H1 (cell line): ENCODE measurements around the gene EFCAB13. TPM values are rescaled to one million over a fixed set of nuclear protein-coding genes. Genes with fewer than 3 reads are reported as not detected.

ENCODE experiments used
- CTCF ChIA-PET: fragments of 300-600 bp; sonication (Branson Sonifier 250); formaldehyde crosslinking; loops from one replicate; lab custom pipeline; 2021; ENCODE audit not compliant: partially characterized antibody; lab: Charles Lee
- POLR2A ChIA-PET: fragments of 300-600 bp; sonication (Branson Sonifier 250); formaldehyde crosslinking; loops from one replicate; lab custom pipeline; 2021; ENCODE audit warnings: inconsistent platforms; ENCODE audit not compliant: partially characterized antibody; lab: Charles Lee
- DNase-seq, 2 experiments: peaks; one replicate each; pipeline versions ENCODE4 v3.0.0 to v3.0.0-alpha.2; 2010 to 2022; ENCODE audit warnings: low spot score in 2 of 2, low read depth in 1 of 2, mixed read lengths in 1 of 2
- FAIRE-seq: peaks from 2 replicates; lab custom pipeline; 2011; peaks lifted over from hg19 to GRCh38; lab: Jason Lieb, UNC
- H2AFZ ChIP-seq: 2 replicates; pipeline ENCODE4 v1.8.1; 2012; ENCODE audit warnings: low read length, inconsistent platforms
- H2AK5ac ChIP-seq: 2 replicates; pipeline ENCODE4 v1.6.1; 2013; ENCODE audit warnings: low read depth, low read length
- H2BK120ac ChIP-seq: replicated peaks from 2 replicates; pipeline ENCODE3; 2013; ENCODE audit warnings: low read depth, low read length, inconsistent platforms
- H2BK12ac ChIP-seq: 2 replicates; pipeline ENCODE4 v1.6.1; 2013; ENCODE audit warnings: low read depth, low read length
- H2BK15ac ChIP-seq: 2 replicates; pipeline ENCODE4 v1.6.1; 2013; ENCODE audit warnings: low read length
- H2BK20ac ChIP-seq: 2 replicates; pipeline ENCODE4 v1.6.1; 2013; ENCODE audit warnings: low read length
- H2BK5ac ChIP-seq: 2 replicates; pipeline ENCODE4 v1.6.1; 2013; ENCODE audit warnings: low read depth, low read length
- H3K14ac ChIP-seq: 2 replicates; pipeline ENCODE4 v1.6.1; 2013; ENCODE audit warnings: inconsistent platforms; ENCODE audit not compliant: insufficient read length
- H3K18ac ChIP-seq: 2 replicates; pipeline ENCODE4 v1.6.1; 2013; ENCODE audit warnings: low read length; ENCODE audit errors: extremely low read depth
- H3K23ac ChIP-seq: 2 replicates; pipeline ENCODE4 v1.6.1; 2013; ENCODE audit warnings: inconsistent platforms; ENCODE audit not compliant: insufficient read length
- H3K23me2 ChIP-seq: 2 replicates; pipeline ENCODE4 v1.6.1; 2013; ENCODE audit warnings: low read depth, low read length
- H3K27ac ChIP-seq: 2 replicates; pipeline ENCODE4 v1.6.1; 2011; ENCODE audit warnings: low read depth, low read length, inconsistent platforms
- H3K27me3 ChIP-seq, 4 experiments: replicated peaks in 1 of 4; 1 replicate in 1 of 4; 2 replicates in 3 of 4; pipeline versions ENCODE4 v1.6.1 to v1.8.1; 2011 to 2013; ENCODE audit warnings: low read length in 3 of 4, mild to moderate bottlenecking in 3 of 4, inconsistent platforms in 2 of 4, mixed read lengths in 2 of 4, moderate library complexity in 1 of 4; ENCODE audit not compliant: control insufficient read depth in 3 of 4, insufficient read depth in 3 of 4; ENCODE audit errors: extremely low read depth in 1 of 4
- H3K36me3 ChIP-seq, 4 experiments: 2 replicates each; pipeline versions ENCODE4 v1.6.1 to v1.8.1; 2011 to 2013; ENCODE audit warnings: mild to moderate bottlenecking in 4 of 4, low read length in 3 of 4, moderate library complexity in 2 of 4, control low read depth in 1 of 4, inconsistent platforms in 1 of 4; ENCODE audit not compliant: insufficient read depth in 4 of 4, control insufficient read depth in 2 of 4
- H3K4ac ChIP-seq: replicated peaks from 2 replicates; pipeline ENCODE3; 2013; ENCODE audit warnings: low read length, low read depth, mixed read lengths, inconsistent platforms; ENCODE audit not compliant: insufficient read length
- H3K4me1 ChIP-seq, 4 experiments: replicated peaks in 1 of 4; 1 replicate in 1 of 4; 2 replicates in 3 of 4; pipeline versions ENCODE4 v1.6.1 to v1.8.1; 2011 to 2013; ENCODE audit warnings: low read length in 3 of 4, inconsistent platforms in 2 of 4, mixed read lengths in 1 of 4; ENCODE audit not compliant: insufficient read depth in 4 of 4, control insufficient read depth in 3 of 4
- H3K4me2 ChIP-seq, 2 experiments: 2 replicates each; pipeline versions ENCODE4 v1.6.1 to v1.8.1; 2011 to 2013; ENCODE audit warnings: low read depth in 2 of 2, low read length in 2 of 2, control low read depth in 1 of 2, inconsistent platforms in 1 of 2, mild to moderate bottlenecking in 1 of 2; ENCODE audit not compliant: insufficient read depth in 1 of 2
- H3K4me3 ChIP-seq, 4 experiments: fragments of 200-600, 300-600 bp in 1 of 4; sonication (generic), shearing (Covaris generic), sonication (Bioruptor Twin) in 1 of 4; 2 replicates each; pipeline versions ENCODE4 v1.5.1 to v1.8.1; 2011 to 2016; ENCODE audit warnings: low read length in 4 of 4, low read depth in 3 of 4, control low read depth in 2 of 4, inconsistent platforms in 2 of 4, mild to moderate bottlenecking in 2 of 4, mixed read lengths in 1 of 4, moderate library complexity in 1 of 4; ENCODE audit not compliant: insufficient read depth in 2 of 4; ENCODE audit errors: extremely low read depth in 1 of 4
- H3K56ac ChIP-seq: replicated peaks from 2 replicates; pipeline ENCODE3; 2013; ENCODE audit warnings: low read depth, mild to moderate bottlenecking, mixed read lengths, low read length, inconsistent platforms; ENCODE audit not compliant: insufficient read length
- H3K79me1 ChIP-seq: 2 replicates; pipeline ENCODE4 v1.6.1; 2013; ENCODE audit warnings: low read depth, low read length, control low read depth
- H3K79me2 ChIP-seq, 2 experiments: 2 replicates each; pipeline versions ENCODE4 v1.6.1 to v1.8.1; 2012 to 2013; ENCODE audit warnings: low read length in 2 of 2, mild to moderate bottlenecking in 2 of 2, inconsistent platforms in 1 of 2; ENCODE audit not compliant: insufficient read depth in 2 of 2, control insufficient read depth in 1 of 2
- H3K9ac ChIP-seq, 4 experiments: replicated peaks in 1 of 4; 1 replicate in 1 of 4; 2 replicates in 3 of 4; pipeline versions ENCODE4 v1.6.1 to v1.8.1; 2011 to 2013; ENCODE audit warnings: low read depth in 3 of 4, low read length in 3 of 4, control low read depth in 2 of 4, mild to moderate bottlenecking in 2 of 4, moderate library complexity in 2 of 4, inconsistent platforms in 1 of 4; ENCODE audit errors: extremely low read depth in 1 of 4
- H3K9me3 ChIP-seq, 2 experiments: 2 replicates each; pipeline versions ENCODE4 v1.6.1 to v1.8.1; 2012 to 2013; ENCODE audit warnings: mild to moderate bottlenecking in 2 of 2, moderate library complexity in 2 of 2, control low read depth in 1 of 2, inconsistent platforms in 1 of 2, low read depth in 1 of 2, low read length in 1 of 2, mixed read lengths in 1 of 2; ENCODE audit not compliant: insufficient read depth in 2 of 2
- H4K20me1 ChIP-seq, 2 experiments: replicated peaks in 1 of 2; 2 replicates each; pipeline versions ENCODE3 to v1.8.1; 2011 to 2013; ENCODE audit warnings: inconsistent platforms in 2 of 2, low read length in 2 of 2, mild to moderate bottlenecking in 1 of 2; ENCODE audit not compliant: insufficient read depth in 2 of 2, control insufficient read depth in 1 of 2
- H4K5ac ChIP-seq: 2 replicates; pipeline ENCODE4 v1.6.1; 2013; ENCODE audit warnings: low read length, low read depth, mixed read lengths, inconsistent platforms; ENCODE audit not compliant: insufficient read length
- H4K8ac ChIP-seq: 2 replicates; pipeline ENCODE4 v1.8.0; 2013; ENCODE audit warnings: mild to moderate bottlenecking, moderate library complexity, low read length, inconsistent platforms; ENCODE audit not compliant: insufficient read depth; ENCODE audit errors: extremely low read depth
- H4K91ac ChIP-seq: replicated peaks from 2 replicates; pipeline ENCODE3; 2013; ENCODE audit warnings: low read length, mixed read lengths, inconsistent platforms; ENCODE audit not compliant: insufficient read length
- CEBPB ChIP-seq: IDR thresholded peaks from 2 replicates; pipeline ENCODE4 v1.6.1; 2012; ENCODE audit warnings: low read depth, low read length
- CHD2 ChIP-seq: IDR thresholded peaks from 2 replicates; pipeline ENCODE4 v1.6.1; 2012; ENCODE audit warnings: low read length, improper control_type of control experiment
- EZH2 ChIP-seq: fragments of 200-600 bp; sonication (generic); IDR thresholded peaks from 2 replicates; pipeline ENCODE4 v1.7.1; 2012; ENCODE audit warnings: low read depth, mild to moderate bottlenecking, moderate library complexity, low read length, inconsistent platforms; ENCODE audit not compliant: severe bottlenecking
- SIN3A ChIP-seq, 2 experiments: IDR thresholded peaks in 1 of 2; conservative IDR thresholded peaks in 1 of 2; 2 replicates each; pipeline ENCODE4 v1.6.1; 2011 to 2012; ENCODE audit warnings: low read length in 2 of 2, improper control_type of control experiment in 1 of 2, low read depth in 1 of 2, mild to moderate bottlenecking in 1 of 2
- TAF7 ChIP-seq: optimal IDR thresholded peaks from 2 replicates; pipeline ENCODE3; 2011; ENCODE audit warnings: low read depth, mild to moderate bottlenecking, inconsistent platforms, low read length, moderate library complexity, borderline replicate concordance
- WGBS, 2 experiments: shearing (Covaris generic) in 1 of 2; methylation state at CpG; one replicate each; pipeline versions ENCODE4 v1.1.6 to v1.1.7; 2013 to 2015; ENCODE audit warnings: low lambda C conversion rate in 2 of 2, mixed read lengths in 2 of 2, inconsistent platforms in 1 of 2, low coverage in 1 of 2, missing lambda C conversion rate in 1 of 2; ENCODE audit not compliant: insufficient replicate concordance in 2 of 2, insufficient coverage in 1 of 2, insufficient read length in 1 of 2; ENCODE audit errors: extremely low coverage in 1 of 2, missing lambda C conversion rate in 1 of 2; 5-methylcytosine and 5-hydroxymethylcytosine counted together
- polyA plus RNA-seq, 7 experiments: library from polyadenylated mRNA; depleted of rRNA in 3 of 7; stranded (reverse) in 5 of 7; unstranded in 2 of 7; fragments of >200 nt in 5 of 7; fragments of 200-250 nt in 2 of 7; gene quantifications; 1 replicate in 5 of 7; 2 replicates in 1 of 7; 4 replicates in 1 of 7; pipeline versions ENCODE4 v1.2.1 to v1.2.3, GENCODE V29; 2011 to 2013; ENCODE audit warnings: missing spikeins in 2 of 7, mixed read lengths in 2 of 7
- total RNA-seq: library from RNA; stranded (reverse); fragmentation: NEBNext Ultra II Directional; extraction: Animal tissue kit (Norgen Biotek cat#: 25700); gene quantifications from 2 replicates; pipeline ENCODE4 v1.2.1, GENCODE V29; 2021

EFCAB13 gene
- total and polyA plus RNA-seq, 2 of the 8 experiments (the other 6 are each of a cell fraction or from before 2014, with no cell fraction given) = 0.12 to 2.0 TPM

DNA sequence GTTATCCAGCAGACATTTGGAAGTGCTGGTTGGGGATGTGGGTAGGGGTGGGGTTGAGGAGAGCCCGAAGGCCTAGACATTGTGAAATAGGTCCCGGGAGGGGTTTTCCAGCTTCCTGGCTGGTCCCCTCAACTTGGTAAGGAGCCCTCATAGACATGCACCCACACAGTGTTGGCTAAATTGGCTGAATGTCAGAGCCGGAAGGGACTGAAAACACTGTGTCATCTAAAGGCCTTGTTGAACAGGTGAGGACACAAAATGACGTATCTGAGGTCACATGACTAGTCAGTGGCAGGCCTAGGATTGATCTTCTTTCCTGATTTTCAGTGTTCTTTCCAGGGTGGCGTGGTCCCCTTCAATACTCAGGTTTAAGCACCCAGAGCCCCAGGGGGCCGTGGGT lies 42.5 kb upstream of the EFCAB13 start:
- H3K23me2 ChIP-seq = no peaks in the 10 kb centered on the region
- POLR2A ChIA-PET = no interaction called here
- H4K5ac ChIP-seq = no peak overlapping the region
- no peak overlapping the region for H3K4me3 ChIP-seq
- no peak overlapping the region for H3K4ac ChIP-seq
- no peaks in the 10 kb centered on the region for H4K20me1 ChIP-seq
- H4K91ac ChIP-seq = no peak overlapping the region
- H2BK15ac ChIP-seq = no peak overlapping the region
- no peak overlapping the region for H3K9ac ChIP-seq
- no peaks in the 10 kb centered on the region for H3K36me3 ChIP-seq
- no peak overlapping the region for H3K18ac ChIP-seq
- H3K79me2 ChIP-seq = no peaks in the 10 kb centered on the region
- no peaks in the 10 kb centered on the region for H3K27me3 ChIP-seq
- no peak overlapping the region for H3K27ac ChIP-seq
- no peak for DNase-seq
- no peaks in the 10 kb centered on the region for H3K9me3 ChIP-seq
- no peak overlapping the region for H2AK5ac ChIP-seq
- no peak for FAIRE-seq
- peaks cover 1 to 5% (median 4%) of the 10 kb centered on the region in 4 experiments for H3K4me1 ChIP-seq
- H4K8ac ChIP-seq = no peak overlapping the region
- H2BK120ac ChIP-seq = no peak overlapping the region
- H2AFZ ChIP-seq = no peak overlapping the region
- H3K23ac ChIP-seq = no peak overlapping the region
- 87% methylated on average over 6 of the region's 6 CpGs; no CpG with 5 or more reads in 1 of the 2 experiments for whole genome bisulfite sequencing, 2 experiments
- no peak overlapping the region for H2BK12ac ChIP-seq
- no peaks in the 10 kb centered on the region for H3K79me1 ChIP-seq
- no peak overlapping the region for H3K14ac ChIP-seq
- no peak overlapping the region for H3K56ac ChIP-seq
- CTCF ChIA-PET = no interaction called here
- no peak overlapping the region for H2BK20ac ChIP-seq
- H2BK5ac ChIP-seq = no peak overlapping the region
- H3K4me2 ChIP-seq = no peak overlapping the region
- no peak for TF ChIP-seq CEBPB
- TF ChIP-seq EZH2 = no peak
- no peak for TF ChIP-seq CHD2
- TF ChIP-seq SIN3A (conservative IDR thresholded peaks at IDR 0.05 in 1 of 2, IDR thresholded peaks at IDR 0.05 in 1 of 2; ENCODE audit: low read depth in 1 of 2, low read length in 2 of 2) = no peak
- TF ChIP-seq TAF7 = no peak
